ENCODE results near the gene RABGEF1. TPM values are rescaled to one million over a fixed set of nuclear protein-coding genes. Genes with fewer than 3 reads are reported as not detected.

The RABGEF1 gene
- total and polyA plus RNA-seq, 9 of the 15 experiments (the other 6 are each of a cell fraction or from before 2014, with no cell fraction given) = 7.0 to 29.3 (median 20.5) TPM

DNA sequence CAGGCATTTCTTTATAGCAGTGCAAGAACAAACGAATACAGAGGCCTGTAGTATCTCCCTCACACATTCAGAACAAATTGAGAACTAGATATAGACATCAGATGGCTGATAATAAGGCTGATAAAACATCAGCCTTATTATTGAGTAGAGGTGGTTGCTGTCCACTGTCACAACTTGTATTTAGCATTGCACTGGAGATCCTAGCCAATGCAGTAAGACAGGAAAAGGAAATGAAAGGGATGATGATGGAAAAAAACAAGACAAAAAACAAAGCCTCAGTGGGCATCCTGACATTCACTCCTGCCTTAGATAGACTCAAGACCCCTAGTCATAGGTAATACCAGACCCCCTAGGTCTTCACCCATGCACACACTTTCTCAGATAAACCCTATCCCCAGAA is 4.7 kb upstream of the RABGEF1 start (continued):
- TF ChIP-seq, protein P1, sequence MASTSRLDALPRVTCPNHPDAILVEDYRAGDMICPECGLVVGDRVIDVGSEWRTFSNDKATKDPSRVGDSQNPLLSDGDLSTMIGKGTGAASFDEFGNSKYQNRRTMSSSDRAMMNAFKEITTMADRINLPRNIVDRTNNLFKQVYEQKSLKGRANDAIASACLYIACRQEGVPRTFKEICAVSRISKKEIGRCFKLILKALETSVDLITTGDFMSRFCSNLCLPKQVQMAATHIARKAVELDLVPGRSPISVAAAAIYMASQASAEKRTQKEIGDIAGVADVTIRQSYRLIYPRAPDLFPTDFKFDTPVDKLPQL (IDR thresholded peaks at IDR 0.05; ENCODE audit: extremely low read depth, insufficient read length) = no peak
- 0 out of 2 replicates have a peak, but pooled peaks have one; percentile 61 for TF ChIP-seq TRIM28 (IDR thresholded peaks at IDR 0.05)

- ChIA-PET CTCF (ENCODE audit: low intra/inter-chr PET ratio) (no interaction called here), POLR2A (interaction anchor here (0.6 to 0.7 kb wide), 2 partner anchors 56 to 516 kb away, joined by 3 to 4 read pairs; no protein-coding TSS in a partner anchor)
- DNase-seq (ENCODE audit: extremely low read depth in 1 of 4, low spot score in 3 of 4) (no peak), FAIRE-seq (no peak), ATAC-seq (no peak)
- H3K9me3 ChIP-seq (replicated peaks; ENCODE audit: control insufficient read depth, insufficient read depth, low read depth, low read length) = peaks cover 5% of the 10 kb centered on the region; the same call in 1 of the 2 replicates
- H2AFZ ChIP-seq (ENCODE audit: low read depth, low read length) = no peak overlapping the region
- no peaks in the 10 kb centered on the region for H4K20me1 ChIP-seq (replicated peaks; ENCODE audit: control insufficient read depth, insufficient read depth, low read length)
- WGBS (ENCODE audit: insufficient coverage, low coverage, missing lambda C conversion rate) = 91% methylated on average over 5 of the region's 6 CpGs
- intact Hi-C loops (cut with micrococcal nuclease) = no loop called here
- peaks cover 0 to 26% of the 10 kb centered on the region in 2 experiments; a peak in 2 of 5 replicates for H3K4me1 ChIP-seq (replicated peaks in 1 of 2; ENCODE audit: control insufficient read depth in 2 of 2, insufficient read depth in 2 of 2, low read length in 2 of 2)
- in situ Hi-C loops (cut with MboI) = no loop called here
- no peaks in the 10 kb centered on the region for H3K9me1 ChIP-seq (ENCODE audit: control insufficient read depth, insufficient read depth, low read length)
- BruUV-seq (replicated peaks) = no TSS peak
- H3K9ac ChIP-seq (ENCODE audit: insufficient read depth in 1 of 2, low read depth in 2 of 2, low read length in 2 of 2) = no peak overlapping the region
- H3K4me2 ChIP-seq (ENCODE audit: insufficient read depth, low read length) = no peak overlapping the region
- no peak overlapping the region for H3K4me3 ChIP-seq
- H3K27ac ChIP-seq (ENCODE audit: extremely low read depth, low read depth, low read length) = no peak overlapping the region
- H3K27me3 ChIP-seq (ENCODE audit: control insufficient read depth in 2 of 2, insufficient read depth in 2 of 2, low read length in 2 of 2) = no peaks in the 10 kb centered on the region
- peaks cover 27% of the 10 kb centered on the region for H3K79me2 ChIP-seq (ENCODE audit: control insufficient read depth, insufficient read depth, low read length)
- H3K36me3 ChIP-seq (ENCODE audit: control insufficient read depth, insufficient read depth, low read length) = peaks cover 4% of the 10 kb centered on the region; the same call in 1 of the 3 replicates
- no peak for TF ChIP-seq POLR2A (conservative IDR thresholded peaks at IDR 0.05)
- TF ChIP-seq NFE2 (IDR thresholded peaks at IDR 0.05; ENCODE audit: low read depth) = no peak
- no peak for TF ChIP-seq NCOA1 (IDR thresholded peaks at IDR 0.05; ENCODE audit: low read depth)
- TF ChIP-seq, protein P2, sequence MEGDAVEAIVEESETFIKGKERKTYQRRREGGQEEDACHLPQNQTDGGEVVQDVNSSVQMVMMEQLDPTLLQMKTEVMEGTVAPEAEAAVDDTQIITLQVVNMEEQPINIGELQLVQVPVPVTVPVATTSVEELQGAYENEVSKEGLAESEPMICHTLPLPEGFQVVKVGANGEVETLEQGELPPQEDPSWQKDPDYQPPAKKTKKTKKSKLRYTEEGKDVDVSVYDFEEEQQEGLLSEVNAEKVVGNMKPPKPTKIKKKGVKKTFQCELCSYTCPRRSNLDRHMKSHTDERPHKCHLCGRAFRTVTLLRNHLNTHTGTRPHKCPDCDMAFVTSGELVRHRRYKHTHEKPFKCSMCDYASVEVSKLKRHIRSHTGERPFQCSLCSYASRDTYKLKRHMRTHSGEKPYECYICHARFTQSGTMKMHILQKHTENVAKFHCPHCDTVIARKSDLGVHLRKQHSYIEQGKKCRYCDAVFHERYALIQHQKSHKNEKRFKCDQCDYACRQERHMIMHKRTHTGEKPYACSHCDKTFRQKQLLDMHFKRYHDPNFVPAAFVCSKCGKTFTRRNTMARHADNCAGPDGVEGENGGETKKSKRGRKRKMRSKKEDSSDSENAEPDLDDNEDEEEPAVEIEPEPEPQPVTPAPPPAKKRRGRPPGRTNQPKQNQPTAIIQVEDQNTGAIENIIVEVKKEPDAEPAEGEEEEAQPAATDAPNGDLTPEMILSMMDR (IDR thresholded peaks at IDR 0.05 in 2 of 3, conservative IDR thresholded peaks at IDR 0.05 in 1 of 3; ENCODE audit: insufficient read depth in 2 of 3, low read depth in 1 of 3, low read length in 3 of 3) = no peak
- no peak for TF ChIP-seq GATAD2B (IDR thresholded peaks at IDR 0.05; ENCODE audit: borderline replicate concordance)
- TF ChIP-seq IRF9 (tag; IDR thresholded peaks at IDR 0.05) = no peak
- TF ChIP-seq GTF2A2 (tag; IDR thresholded peaks at IDR 0.05) = no peak
- TF ChIP-seq GTF3C2 (IDR thresholded peaks at IDR 0.05; ENCODE audit: borderline replicate concordance, extremely low read depth, insufficient read length) = no peak
- TF ChIP-seq ZFP36 (IDR thresholded peaks at IDR 0.05; ENCODE audit: low read depth, low read length, partially characterized antibody) = no peak
- TF ChIP-seq ZNF699 (CRISPR knock-in tag; IDR thresholded peaks at IDR 0.05; ENCODE audit: insufficient replicate concordance) = no peak
- TF ChIP-seq KAT2B (IDR thresholded peaks at IDR 0.05; ENCODE audit: low read depth, low read length) = no peak
- no peak for TF ChIP-seq NFATC3 (IDR thresholded peaks at IDR 0.05)
Measured at GRCh38 chr7:66736892-66737291, 3.6 kb upstream of the RABGEF1 start.
